Measurements from ENCODE around the gene LRFN4. TPM values are rescaled to one million over a fixed set of nuclear protein-coding genes. Genes with fewer than 3 reads are reported as not detected.

LRFN4 gene
- polyA plus RNA-seq, 1 donor = 40.3 TPM

DNA sequence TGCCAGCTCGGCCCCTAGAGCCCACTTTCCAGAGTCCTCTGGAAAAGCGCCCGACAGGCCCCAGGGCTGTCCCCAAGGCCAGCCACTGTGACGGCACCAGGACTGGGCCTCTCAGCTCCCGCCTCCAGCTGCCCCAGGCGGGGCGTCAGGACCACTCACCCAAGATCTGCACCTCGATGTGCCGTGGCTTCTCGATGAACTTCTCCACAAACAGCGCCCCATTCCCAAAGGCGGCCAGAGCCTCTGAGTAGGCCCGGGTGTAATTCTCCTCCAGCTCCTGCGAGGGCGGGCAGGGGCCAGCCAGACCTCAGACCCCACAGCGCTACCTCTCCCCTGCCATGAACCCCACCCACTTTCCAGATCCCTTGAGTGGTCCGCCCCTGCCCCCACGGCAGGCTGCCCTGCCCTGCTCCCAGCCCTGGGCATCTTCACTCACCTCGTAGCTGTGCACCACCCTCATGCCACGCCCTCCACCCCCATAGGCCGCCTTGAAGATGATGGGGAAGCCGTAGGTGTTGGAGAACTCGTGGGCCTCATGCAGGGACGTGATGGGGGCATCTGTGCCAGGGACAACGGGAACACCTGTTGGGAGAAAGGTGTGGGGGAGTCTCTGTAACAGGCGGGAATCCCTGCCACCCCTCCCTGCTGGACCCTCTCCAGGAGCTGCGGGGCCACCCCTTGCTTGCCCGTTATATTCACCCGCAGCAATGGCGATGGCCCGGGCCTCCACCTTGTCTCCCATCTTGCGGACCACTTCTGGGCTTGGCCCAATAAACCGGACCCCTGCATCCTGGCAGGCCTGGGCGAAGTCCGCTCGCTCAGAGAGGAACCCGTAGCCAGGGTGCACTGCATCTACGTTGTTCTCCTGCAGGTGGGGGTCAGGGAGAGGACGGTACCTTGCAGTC is 14.0 kb downstream of the LRFN4 start:
- DNase-seq = no peak

- DNase-seq = no peak
These were observed 14.6 kb downstream of the LRFN4 start for GRCh38 chr11:66871521-66871901.

DNA sequence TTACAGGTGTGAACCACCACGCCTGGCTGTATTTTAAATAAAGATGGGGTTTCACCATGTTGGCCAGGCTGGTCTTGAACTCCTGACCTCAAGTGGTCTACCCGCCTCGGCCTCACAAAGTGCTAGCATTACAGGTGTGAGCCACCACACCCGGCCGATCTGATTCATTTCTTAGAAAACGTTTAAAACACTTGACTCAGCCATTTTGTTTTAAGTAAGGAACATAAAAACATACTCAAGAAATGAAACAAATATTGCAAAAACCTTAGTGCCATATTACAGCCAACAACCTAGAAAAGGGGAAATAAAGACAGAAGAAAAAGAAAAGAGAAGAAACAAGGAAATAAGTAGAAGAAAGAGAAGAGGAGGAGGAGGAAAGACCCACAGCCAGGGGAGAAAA is 17.4 kb downstream of the LRFN4 start:
- no peak for DNase-seq

- no peak for DNase-seq
These were observed 18.5 kb downstream of the LRFN4 start for GRCh38 chr11:66875378-66875777.

DNA sequence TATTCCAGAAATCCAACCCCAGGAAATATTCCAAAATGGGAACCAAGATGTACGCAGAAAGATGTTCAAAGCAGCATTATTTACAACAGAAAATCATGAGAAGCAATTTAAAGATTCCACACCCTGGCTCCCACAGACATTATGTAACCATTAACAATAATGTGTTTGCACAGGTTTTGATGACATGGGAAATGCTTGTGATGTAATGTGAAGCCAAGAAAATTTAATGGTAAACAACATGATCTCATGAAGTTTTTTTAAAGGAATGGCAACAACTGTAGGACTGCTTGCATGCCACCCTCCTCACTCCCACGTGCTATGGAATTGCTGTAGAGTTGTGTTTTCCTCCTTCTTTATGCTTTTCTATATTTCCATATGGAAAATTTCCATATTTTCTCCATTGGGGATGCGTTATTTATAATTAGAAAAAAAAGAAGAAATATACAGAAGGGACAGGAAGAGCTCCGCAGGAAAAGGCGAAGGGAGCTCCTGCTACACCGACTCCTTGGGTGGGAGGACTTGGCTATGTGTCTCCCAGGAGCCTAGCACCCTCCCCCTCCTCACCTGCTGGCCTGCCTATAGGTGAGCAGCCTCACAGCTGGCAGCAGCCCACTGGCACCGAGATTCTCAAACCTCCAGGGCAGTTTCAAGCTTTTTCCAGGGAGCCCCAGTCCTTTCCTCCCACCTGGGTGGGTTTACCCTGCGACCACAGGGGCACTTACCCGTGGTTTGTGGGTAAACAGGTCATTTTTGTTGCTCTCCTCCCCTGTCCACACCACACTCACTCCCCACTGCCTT is 20.9 kb downstream of the LRFN4 start:
- DNase-seq = no peak

- no peak for DNase-seq
These were observed 21.6 kb downstream of the LRFN4 start for GRCh38 chr11:66878474-66878873.

GRCh38 chr11:66879000-66879399 is 22.1 kb downstream of the LRFN4 start:
- DNase-seq = no peak

GRCh38 chr11:66879583-66879982 is 22.7 kb downstream of the LRFN4 start:
- no peak for DNase-seq

DNA sequence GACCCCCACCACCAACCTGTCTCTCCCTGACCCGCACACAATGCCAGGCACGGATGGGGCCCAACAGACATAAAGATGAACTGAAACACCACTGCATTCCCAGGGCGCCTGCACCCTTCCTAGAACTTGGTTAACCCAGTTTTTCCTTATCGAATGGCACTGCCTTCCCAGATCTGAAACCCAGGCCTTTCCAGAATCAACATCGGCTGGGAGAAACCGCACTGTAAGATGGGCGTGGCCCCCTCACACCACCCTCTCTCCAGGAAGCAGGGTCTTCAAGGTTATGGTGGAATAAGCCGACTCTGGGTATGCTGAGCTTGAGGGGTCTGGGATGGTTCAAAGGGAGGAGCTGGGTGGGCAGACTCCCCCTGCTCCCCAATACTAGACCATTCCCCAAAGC is 23.1 kb downstream of the LRFN4 start:
- no peak for DNase-seq

GRCh38 chr11:66880496-66881450 is 23.9 kb downstream of the LRFN4 start:
- no peak for DNase-seq

- DNase-seq = no peak
These were observed 24.6 kb downstream of the LRFN4 start for GRCh38 chr11:66881451-66881835.

DNA sequence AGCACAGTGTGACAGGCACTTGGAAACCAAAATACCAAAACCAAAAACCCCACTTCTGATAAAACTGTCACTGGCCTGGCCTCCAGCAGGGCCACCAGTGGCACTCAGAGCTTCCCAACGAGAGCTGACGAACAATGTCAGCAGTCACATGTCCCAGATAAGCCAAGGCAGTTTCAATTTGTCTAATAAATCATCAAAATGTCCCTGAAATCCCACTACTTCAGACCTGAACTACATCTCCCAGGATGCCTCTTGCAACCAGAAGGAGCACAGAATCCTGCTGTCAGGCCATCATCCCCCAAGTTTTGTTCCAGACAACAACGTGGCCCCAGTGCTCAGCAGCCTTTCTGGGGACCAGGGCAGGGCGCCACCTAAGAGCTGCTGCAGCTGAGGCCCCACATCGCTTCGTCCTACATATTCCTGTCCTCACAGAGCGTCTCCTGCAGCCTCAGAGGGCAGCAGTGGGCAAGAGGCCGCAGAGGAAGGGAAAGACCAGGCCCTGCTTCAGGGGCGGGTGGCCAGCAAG is 25.1 kb downstream of the LRFN4 start:
- DNase-seq = no peak

DNA sequence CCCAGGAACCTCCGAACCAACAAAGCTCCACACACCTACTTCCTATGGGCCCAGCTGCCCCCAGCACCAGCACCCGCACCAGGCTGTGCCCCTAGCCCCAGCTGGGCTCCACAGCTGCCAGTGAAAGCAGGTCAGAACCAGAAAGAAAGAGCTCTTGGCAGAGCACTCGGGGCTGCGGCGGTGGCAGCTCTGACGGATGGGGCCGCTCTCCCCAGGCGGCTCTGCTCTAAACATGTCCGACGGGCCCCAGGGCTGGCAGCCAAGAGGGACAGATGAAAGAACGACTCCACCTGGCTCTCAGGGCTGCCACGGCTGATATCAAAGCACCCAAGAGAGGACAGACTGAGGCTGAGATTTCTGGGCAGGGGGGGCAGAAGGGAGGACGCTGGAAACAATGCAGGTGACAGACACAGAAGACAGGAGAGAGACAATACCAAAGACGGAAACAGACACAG is 25.7 kb downstream of the LRFN4 start:
- DNase-seq = no peak

DNA sequence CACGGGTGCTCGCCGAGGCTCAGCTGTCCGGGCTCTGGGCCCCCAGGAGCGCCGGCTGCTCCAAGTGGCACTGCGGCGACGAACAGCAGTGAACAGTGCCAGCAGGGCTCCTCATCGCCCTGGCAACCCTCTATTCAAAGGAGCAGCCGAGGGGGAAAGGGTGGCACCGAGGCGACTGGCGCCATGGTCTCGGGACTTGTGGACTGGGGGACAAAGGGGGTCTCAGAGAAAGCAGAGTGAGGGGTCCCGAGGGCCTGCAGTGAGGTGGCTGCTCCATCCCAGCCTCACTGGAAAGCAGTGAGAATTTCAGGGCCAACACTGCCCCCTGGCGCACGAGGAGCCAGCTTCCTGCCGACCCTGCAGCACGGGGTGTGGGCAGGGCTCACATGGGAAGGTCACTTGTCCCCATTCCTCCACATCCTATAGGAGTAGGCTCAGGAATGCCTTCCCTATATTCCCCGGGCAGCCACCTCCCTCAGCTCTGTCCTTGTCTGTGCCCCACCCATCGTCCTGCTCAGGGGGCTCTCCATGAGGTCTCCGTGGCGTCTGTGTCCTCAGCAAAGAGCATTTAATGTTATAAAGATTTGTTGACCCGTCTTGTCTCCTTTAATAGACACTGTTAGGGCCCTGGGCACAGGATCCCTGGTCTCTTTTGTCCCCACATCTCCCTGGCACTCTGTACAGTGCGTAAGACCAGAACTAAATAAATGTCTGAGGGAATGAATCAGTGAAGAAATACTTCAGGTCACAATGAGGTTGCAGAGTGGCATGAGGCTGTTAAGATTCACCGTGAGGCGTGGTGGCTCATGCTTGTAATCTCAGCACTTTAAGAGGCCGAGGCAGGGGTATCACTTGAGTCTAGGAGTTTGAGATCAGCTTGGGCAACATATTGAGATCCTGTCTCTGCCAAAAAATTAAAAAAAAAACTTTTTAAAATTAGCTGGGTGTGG is 26.4 kb downstream of the LRFN4 start:
- DNase-seq = no peak

DNA sequence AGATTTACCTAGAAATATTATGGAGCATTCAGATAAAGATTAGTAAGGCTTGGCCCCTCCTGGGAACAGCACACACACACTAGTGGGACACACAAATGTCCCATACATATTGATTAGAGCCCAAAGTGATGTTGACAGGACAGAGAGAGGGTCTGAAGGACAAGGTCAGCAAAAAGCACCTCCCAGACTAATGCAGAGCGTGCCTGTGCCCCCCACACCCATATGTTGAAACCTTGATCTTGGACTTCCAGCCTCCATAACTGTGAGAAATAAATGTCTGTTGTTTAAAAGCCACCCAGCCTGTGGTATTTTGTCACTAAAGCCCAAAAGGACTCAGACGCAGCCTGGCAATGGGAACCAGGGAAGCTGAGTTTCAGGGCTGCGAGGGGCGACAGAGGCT is 27.6 kb downstream of the LRFN4 start:
- DNase-seq = no peak

GRCh38 chr11:66885469-66885868 is 28.6 kb downstream of the LRFN4 start:
- no peak for DNase-seq

DNA sequence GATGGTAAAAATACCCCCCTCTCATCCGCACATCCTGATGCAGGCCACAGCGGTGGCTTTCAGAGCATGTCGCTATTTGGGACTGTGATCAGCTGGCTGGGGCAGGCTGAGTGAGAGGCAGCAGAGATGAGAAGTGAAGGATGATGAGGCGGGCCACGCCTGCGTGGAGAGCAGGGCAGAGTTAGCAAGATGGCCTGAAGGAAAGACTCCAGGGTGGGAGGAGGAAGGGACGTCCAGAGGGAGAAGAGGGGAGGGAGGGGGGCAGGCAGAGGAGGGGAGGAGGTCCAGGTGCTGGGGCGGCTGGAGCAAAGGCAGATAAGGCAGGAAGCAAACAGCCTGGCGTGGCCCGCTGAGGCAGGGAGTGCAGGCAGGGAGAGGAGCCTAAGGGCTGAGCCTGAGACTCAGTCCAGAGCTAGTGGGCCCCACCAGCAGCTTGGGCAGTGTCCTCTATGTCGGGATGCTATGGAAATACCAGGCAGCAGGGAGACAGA is 29.1 kb downstream of the LRFN4 start:
- no peak for DNase-seq

GRCh38 chr11:66886671-66887221 is 29.9 kb downstream of the LRFN4 start:
- no peak for DNase-seq

GRCh38 chr11:66887526-66887925 is 30.7 kb downstream of the LRFN4 start:
- no peak for DNase-seq

- no peak for DNase-seq
These were observed 31.4 kb downstream of the LRFN4 start for GRCh38 chr11:66888282-66888681.

GRCh38 chr11:66889960-66890359 is 33.1 kb downstream of the LRFN4 start:
- DNase-seq = no peak

Data from hindlimb muscle (tissue), 1 donor.